B cell (primary cell): ENCODE measurements around the gene MMP8.

Experiments used
- CTCF ChIP-seq: fragments of 200-600 bp; IDR thresholded peaks from one replicate; pipeline ENCODE4 v1.8.0; 2022; ENCODE audit warnings: antibody characterized with exemption, mild to moderate bottlenecking
- EZH2 ChIP-seq: IDR thresholded peaks from 2 replicates; pipeline ENCODE4 v1.6.1; 2012; ENCODE audit warnings: borderline replicate concordance, low read depth, mild to moderate bottlenecking, moderate library complexity, low read length; ENCODE audit not compliant: insufficient read depth, poor library complexity, severe bottlenecking

GRCh38 chr11:102717280-102717679 lies 7.5 kb downstream of the MMP8 start:
- TF ChIP-seq EZH2 (no peak), CTCF (no peak)
